GM23338 (cell line): Measurements from ENCODE around the gene SLC2A11.

Experiments
- CREB1 ChIP-seq: fragments of 250-450 bp; sonication (Bioruptor Pico); IDR thresholded peaks from 2 replicates; pipeline ENCODE4 v1.5.0; 2020; ENCODE audit warnings: low read depth, mild to moderate bottlenecking, moderate library complexity
- EZH2 ChIP-seq: fragments of 200-600 bp; sonication (generic); IDR thresholded peaks from one replicate; pipeline ENCODE4 v1.8.0; 2017; ENCODE audit warnings: antibody characterized with exemption, mild to moderate bottlenecking, low read depth; ENCODE audit not compliant: unreplicated experiment
- EZH2phosphoT487 ChIP-seq: fragments of 200-600 bp; sonication (generic); IDR thresholded peaks from one replicate; pipeline ENCODE4 v1.8.1; 2018; ENCODE audit warnings: antibody characterized with exemption; ENCODE audit not compliant: unreplicated experiment
- JUNB ChIP-seq: IDR thresholded peaks from one replicate; pipeline ENCODE4 v1.6.1; 2016; ENCODE audit warnings: antibody characterized with exemption; ENCODE audit not compliant: unreplicated experiment
- NANOG ChIP-seq: IDR thresholded peaks from 2 replicates; pipeline ENCODE4 v1.6.1; 2016; ENCODE audit warnings: antibody characterized with exemption, borderline replicate concordance
- POLR2AphosphoS5 ChIP-seq: IDR thresholded peaks from 2 replicates; pipeline ENCODE4 v1.6.1; 2016; ENCODE audit warnings: antibody characterized with exemption, low read depth
- REST ChIP-seq: IDR thresholded peaks from one replicate; pipeline ENCODE4 v1.6.1; 2018; ENCODE audit warnings: antibody characterized with exemption; ENCODE audit not compliant: unreplicated experiment
- STAT1 ChIP-seq: IDR thresholded peaks from one replicate; pipeline ENCODE4 v1.6.1; 2016; ENCODE audit warnings: antibody characterized with exemption; ENCODE audit not compliant: unreplicated experiment
- TF ChIP-seq, protein P1 (sequence below), 2 experiments: fragments of 200-600 bp in 1 of 2; sonication (generic) in 1 of 2; conservative IDR thresholded peaks; 2 replicates each; pipeline versions ENCODE4 v1.5.1 to v1.6.1; 2016 to 2017; ENCODE audit warnings: antibody characterized with exemption in 2 of 2, low read depth in 2 of 2, mild to moderate bottlenecking in 2 of 2, moderate library complexity in 1 of 2

- TF ChIP-seq, protein P1, sequence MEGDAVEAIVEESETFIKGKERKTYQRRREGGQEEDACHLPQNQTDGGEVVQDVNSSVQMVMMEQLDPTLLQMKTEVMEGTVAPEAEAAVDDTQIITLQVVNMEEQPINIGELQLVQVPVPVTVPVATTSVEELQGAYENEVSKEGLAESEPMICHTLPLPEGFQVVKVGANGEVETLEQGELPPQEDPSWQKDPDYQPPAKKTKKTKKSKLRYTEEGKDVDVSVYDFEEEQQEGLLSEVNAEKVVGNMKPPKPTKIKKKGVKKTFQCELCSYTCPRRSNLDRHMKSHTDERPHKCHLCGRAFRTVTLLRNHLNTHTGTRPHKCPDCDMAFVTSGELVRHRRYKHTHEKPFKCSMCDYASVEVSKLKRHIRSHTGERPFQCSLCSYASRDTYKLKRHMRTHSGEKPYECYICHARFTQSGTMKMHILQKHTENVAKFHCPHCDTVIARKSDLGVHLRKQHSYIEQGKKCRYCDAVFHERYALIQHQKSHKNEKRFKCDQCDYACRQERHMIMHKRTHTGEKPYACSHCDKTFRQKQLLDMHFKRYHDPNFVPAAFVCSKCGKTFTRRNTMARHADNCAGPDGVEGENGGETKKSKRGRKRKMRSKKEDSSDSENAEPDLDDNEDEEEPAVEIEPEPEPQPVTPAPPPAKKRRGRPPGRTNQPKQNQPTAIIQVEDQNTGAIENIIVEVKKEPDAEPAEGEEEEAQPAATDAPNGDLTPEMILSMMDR (conservative IDR thresholded peaks at IDR 0.05; ENCODE audit: low read depth in 2 of 2) = no peak
- TF ChIP-seq EZH2 = no peak
- TF ChIP-seq REST = no peak
- TF ChIP-seq POLR2AphosphoS5 = no peak
- no peak for TF ChIP-seq CREB1 (CRISPR knock-in tag)
- no peak for TF ChIP-seq EZH2phosphoT487
- no peak for TF ChIP-seq STAT1
- no peak for TF ChIP-seq JUNB
- no peak for TF ChIP-seq NANOG
Observed at GRCh38 chr22:23850136-23850611, 7.5 kb upstream of the SLC2A11 start.
